Gastrocnemius medialis (tissue), 4 donors: ENCODE results near the gene ZNF682. TPM values are rescaled to one million over a fixed set of nuclear protein-coding genes. Genes with fewer than 3 reads are reported as not detected.
"Not testable (repeated sequence)": the region's sequence is repeated elsewhere in the genome, so short reads cannot be mapped to it uniquely, and the experiment has no call there.

ENCODE experiments used
- ATAC-seq, 2 donors: fragments of 150-250 bp; one replicate each; pipeline ENCODE4 v1.9.1; 2016
- DNase-seq, 2 donors: peaks; one replicate each; pipeline ENCODE4 v3.0.0-alpha.2; 2019
- H3K27ac ChIP-seq, 4 donors: fragments of 200-600 bp; sonication (generic); 1 replicate in 1 of 4; 2 replicates in 3 of 4; pipeline ENCODE4 v1.5.1; 2016 to 2018; ENCODE audit warnings: mild to moderate bottlenecking in 2 of 4, moderate library complexity in 1 of 4
- H3K27me3 ChIP-seq, 3 donors: fragments of 200-600 bp; sonication (generic) in 2 of 3; 1 replicate in 1 of 3; 2 replicates in 2 of 3; pipeline versions ENCODE4 v1.5.1 to v1.6.0; 2016 to 2019; ENCODE audit warnings: mild to moderate bottlenecking in 1 of 3, moderate library complexity in 1 of 3
- H3K36me3 ChIP-seq, 2 donors: fragments of 200-600 bp; sonication (generic) in 1 of 2; one replicate each; pipeline ENCODE4 v1.5.1; 2017 to 2018
- H3K4me1 ChIP-seq, 2 donors: fragments of 200-600 bp; sonication (generic) in 1 of 2; one replicate each; pipeline ENCODE4 v1.5.1; 2016 to 2017; ENCODE audit warnings: mild to moderate bottlenecking in 2 of 2
- H3K4me3 ChIP-seq, 4 donors: fragments of 200-600 bp; sonication (generic) in 3 of 4; 1 replicate in 1 of 4; 2 replicates in 3 of 4; pipeline ENCODE4 v1.5.1; 2016 to 2019; ENCODE audit warnings: mild to moderate bottlenecking in 2 of 4
- H3K9me3 ChIP-seq, 3 donors: fragments of 200-600 bp; sonication (generic) in 2 of 3; 1 replicate in 1 of 3; 2 replicates in 2 of 3; pipeline ENCODE4 v1.5.1; 2016 to 2019
- POLR2A ChIP-seq, 2 donors: fragments of 450-650 bp; IDR thresholded peaks; one replicate each; pipeline ENCODE4 v1.6.1; 2017; ENCODE audit warnings: antibody characterized with exemption in 2 of 2, mild to moderate bottlenecking in 2 of 2, moderate library complexity in 2 of 2
- in situ Hi-C, 4 donors: fragments of 200-750 bp; cut with MboI; loops; one replicate each; pipeline versions ENCODE4 v1.15.0 to v1.8.0; 2017; ENCODE audit warnings: low sequenced_read_pairs in 4 of 4
- intact Hi-C: fragments of 100-400 bp; cut with DNase I; formaldehyde crosslinking; loops from one replicate; pipeline ENCODE4 v1.15.1; 2023; ENCODE audit warnings: low total_unique reads
- total RNA-seq, 4 donors: library from RNA; depleted of rRNA; stranded (reverse); fragments of >200 nt; gene quantifications; one replicate each; pipeline versions ENCODE4 v1.1.0 to v1.2.3, GENCODE V29; 2016
- TF ChIP-seq, protein P1 (sequence below), 5 experiments: fragments of 450-650 bp in 3 of 5; fragments of 200-600 bp in 2 of 5; sonication (generic) in 2 of 5; IDR thresholded peaks in 4 of 5; conservative IDR thresholded peaks in 1 of 5; 1 replicate in 4 of 5; 2 replicates in 1 of 5; pipeline ENCODE4 v1.5.1; 2016 to 2019; ENCODE audit warnings: antibody characterized with exemption in 5 of 5, mild to moderate bottlenecking in 3 of 5, moderate library complexity in 3 of 5

ZNF682 gene
- 1 to 10 TPM in 1 of 4 donors, under 1 TPM in 1, not detected in 2; 0.44 to 6.3 TPM for total RNA-seq

DNA sequence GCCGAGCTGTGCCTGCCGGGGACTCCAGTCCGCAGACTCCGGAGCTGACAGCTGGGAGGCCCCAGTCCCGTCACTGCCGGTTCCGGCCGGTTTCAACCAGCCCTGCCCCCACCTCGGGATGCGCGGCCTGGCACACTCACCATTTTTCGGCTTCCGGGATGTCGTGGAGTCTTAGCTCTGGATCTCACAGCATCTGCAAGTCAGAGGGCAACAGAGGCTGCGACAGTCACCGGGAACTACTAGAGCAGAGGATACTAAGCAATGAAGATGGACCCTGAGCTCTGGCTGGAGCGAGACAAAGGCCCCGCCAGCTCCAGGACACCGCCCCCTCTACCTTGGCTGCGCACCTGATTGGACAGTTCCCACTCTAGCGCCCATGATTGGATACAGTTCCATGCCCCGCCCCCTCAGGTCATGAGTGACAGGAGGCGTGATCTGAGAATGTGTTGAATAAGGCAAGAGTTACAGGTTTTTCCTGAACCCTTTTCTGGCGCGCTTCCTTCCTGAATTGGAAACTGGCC lies at the start of gene ZNF682:
Gene ZNF682, minus strand, starts transcription at position 303 of the 521 bp plus-strand sequence. Its CDS starts 160 bp downstream, at position 143.
- TF ChIP-seq, protein P1, sequence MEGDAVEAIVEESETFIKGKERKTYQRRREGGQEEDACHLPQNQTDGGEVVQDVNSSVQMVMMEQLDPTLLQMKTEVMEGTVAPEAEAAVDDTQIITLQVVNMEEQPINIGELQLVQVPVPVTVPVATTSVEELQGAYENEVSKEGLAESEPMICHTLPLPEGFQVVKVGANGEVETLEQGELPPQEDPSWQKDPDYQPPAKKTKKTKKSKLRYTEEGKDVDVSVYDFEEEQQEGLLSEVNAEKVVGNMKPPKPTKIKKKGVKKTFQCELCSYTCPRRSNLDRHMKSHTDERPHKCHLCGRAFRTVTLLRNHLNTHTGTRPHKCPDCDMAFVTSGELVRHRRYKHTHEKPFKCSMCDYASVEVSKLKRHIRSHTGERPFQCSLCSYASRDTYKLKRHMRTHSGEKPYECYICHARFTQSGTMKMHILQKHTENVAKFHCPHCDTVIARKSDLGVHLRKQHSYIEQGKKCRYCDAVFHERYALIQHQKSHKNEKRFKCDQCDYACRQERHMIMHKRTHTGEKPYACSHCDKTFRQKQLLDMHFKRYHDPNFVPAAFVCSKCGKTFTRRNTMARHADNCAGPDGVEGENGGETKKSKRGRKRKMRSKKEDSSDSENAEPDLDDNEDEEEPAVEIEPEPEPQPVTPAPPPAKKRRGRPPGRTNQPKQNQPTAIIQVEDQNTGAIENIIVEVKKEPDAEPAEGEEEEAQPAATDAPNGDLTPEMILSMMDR (IDR thresholded peaks at IDR 0.05 in 4 of 5, conservative IDR thresholded peaks at IDR 0.05 in 1 of 5) = no peak
- TF ChIP-seq POLR2A (IDR thresholded peaks at IDR 0.05) = peak in 1 of 2 donors; percentile 11
- Histone ChIP-seq H3K4me1 (peaks cover 9% of the 10 kb centered on the region in 2 donors), H3K4me3 (peak within 1 kb of the TSS; percentile 63 to 73 (median 69)), H3K27me3 (no peaks in the 10 kb centered on the region), H3K9me3 (no peaks in the 10 kb centered on the region), H3K27ac (peak within 1 kb of the TSS; percentile 40 to 82 (median 60)), H3K36me3 (no peaks in the 10 kb centered on the region)
- peak; percentile 99 for ATAC-seq
- in situ Hi-C loops (no loop called here), intact Hi-C loops (loop anchor here (2.0 kb wide), 1 partner anchor 262 kb away; no protein-coding TSS in a partner anchor)
- peak; percentile 82 to 84 for DNase-seq

DNA sequence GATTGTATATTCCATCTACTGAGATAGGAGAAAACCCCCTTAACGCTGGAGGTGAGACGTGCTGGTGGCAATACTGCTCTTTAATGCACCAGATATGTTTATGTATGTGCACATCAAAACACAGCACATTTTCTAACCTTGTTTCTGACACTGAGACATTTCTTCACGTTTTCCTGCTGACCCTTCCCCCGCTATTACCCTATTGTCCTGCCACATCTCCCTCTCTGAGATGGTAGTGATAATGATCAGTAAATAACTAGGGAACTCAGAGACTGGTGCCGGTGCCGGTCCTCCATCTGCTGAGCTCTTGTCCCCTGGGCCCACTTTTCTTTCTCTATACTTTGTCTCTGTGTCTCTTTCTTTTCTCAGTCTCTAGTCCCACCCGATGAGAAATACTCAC lies 43.6 kb upstream of the ZNF682 start:
- H3K9me3 ChIP-seq, in situ Hi-C loops: not testable (repeated sequence)

DNA sequence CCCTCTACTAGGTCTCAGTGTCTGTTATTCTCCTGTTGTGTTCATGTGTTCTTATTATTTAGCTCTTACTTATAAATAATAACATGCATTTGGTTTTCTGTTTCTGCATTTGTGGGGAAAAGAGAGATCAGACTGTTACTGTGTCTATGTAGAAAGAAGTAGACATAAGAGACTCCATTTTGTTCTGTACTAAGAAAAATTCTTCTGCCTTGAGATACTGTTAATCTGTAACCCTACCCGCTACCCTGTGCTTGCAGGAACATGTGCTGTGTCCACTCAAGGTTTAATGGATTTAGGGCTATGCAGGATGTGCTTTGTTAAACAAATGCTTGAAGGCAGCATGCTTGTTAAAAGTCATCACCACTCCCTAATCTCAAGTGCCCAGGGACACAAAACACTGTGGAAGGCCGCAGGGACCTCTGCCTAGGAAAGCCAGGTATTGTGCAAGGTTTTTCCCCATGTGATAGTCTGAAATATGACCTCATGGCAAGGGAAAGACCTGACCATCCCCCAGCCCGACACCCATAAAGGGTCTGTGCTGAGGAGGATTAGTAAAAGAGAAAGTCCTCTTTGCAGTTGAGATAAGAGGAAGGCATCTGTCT lies 43.0 kb upstream of the ZNF682 start:
- ATAC-seq, in situ Hi-C loops, H3K27ac ChIP-seq, H3K4me3 ChIP-seq, DNase-seq, intact Hi-C loops, H3K9me3 ChIP-seq, H3K27me3 ChIP-seq, H3K4me1 ChIP-seq, H3K36me3 ChIP-seq: not testable (repeated sequence)

More for the DNA sequence above, 43.6 kb upstream of the ZNF682 start:
- DNase-seq, H3K36me3 ChIP-seq, intact Hi-C loops, H3K4me3 ChIP-seq, H3K27ac ChIP-seq, H3K27me3 ChIP-seq, ATAC-seq, H3K4me1 ChIP-seq: not testable (repeated sequence)

DNA sequence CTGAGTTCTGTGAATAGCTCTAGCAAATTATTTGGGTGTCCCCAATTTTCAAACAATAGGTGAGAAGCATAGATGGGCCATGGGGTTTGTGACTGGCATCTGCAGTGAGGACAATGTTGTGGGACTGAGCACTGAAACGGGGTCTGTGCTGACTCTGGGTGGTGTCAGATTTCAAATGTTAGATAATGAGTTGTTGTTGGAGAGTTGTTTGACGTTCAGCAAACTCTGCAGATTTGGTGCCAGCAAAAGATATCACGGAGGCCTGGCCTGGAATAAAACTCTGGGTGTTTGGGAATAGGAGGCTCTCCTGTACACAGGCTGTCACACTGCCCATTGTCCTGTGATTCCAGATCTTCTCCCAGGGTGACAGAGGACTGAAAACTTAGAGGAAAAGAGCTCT lies 41.4 kb upstream of the ZNF682 start:
- intact Hi-C loops (no loop called here), in situ Hi-C loops (no loop called here)
- Histone ChIP-seq H3K4me3 (no peak overlapping the region), H3K36me3 (no peaks in the 10 kb centered on the region), H3K9me3 (no peaks in the 10 kb centered on the region), H3K4me1 (peaks cover 0 to 4% of the 10 kb centered on the region in 2 donors), H3K27me3 (peaks cover 0 to 2% (median 0%) of the 10 kb centered on the region in 3 donors), H3K27ac (no peak overlapping the region)
- TF ChIP-seq, protein P1 (IDR thresholded peaks at IDR 0.05 in 4 of 5, conservative IDR thresholded peaks at IDR 0.05 in 1 of 5) = no peak
- no peak for TF ChIP-seq POLR2A (IDR thresholded peaks at IDR 0.05)
- no peak for DNase-seq
- no peak for ATAC-seq

DNA sequence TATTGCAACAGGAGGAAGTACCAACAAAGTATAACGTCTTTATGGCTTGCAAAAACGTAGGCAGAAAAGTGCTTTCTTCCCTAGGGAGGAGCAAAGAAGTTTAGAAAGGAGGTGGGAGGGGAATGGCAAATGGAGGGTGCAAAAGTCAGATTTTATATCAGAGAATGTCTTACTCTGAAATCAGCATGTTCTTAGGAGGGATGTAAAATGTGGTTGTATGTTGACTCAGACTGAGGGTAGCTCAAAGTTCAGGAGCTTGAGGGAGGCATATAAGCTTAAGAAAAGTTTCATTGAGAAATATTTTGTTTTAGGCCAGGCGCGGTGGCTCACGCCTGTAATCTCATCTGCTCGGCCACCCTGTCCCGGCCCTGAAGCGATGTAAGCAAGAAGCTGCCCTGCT lies 40.2 kb upstream of the ZNF682 start:
- Histone ChIP-seq H3K27ac (no peak overlapping the region), H3K36me3 (no peaks in the 10 kb centered on the region), H3K4me3 (no peak overlapping the region), H3K9me3 (no peaks in the 10 kb centered on the region), H3K27me3 (peaks cover 0 to 2% (median 0%) of the 10 kb centered on the region in 3 donors), H3K4me1 (peaks cover 0 to 4% of the 10 kb centered on the region in 2 donors)
- in situ Hi-C loops (no loop called here), intact Hi-C loops (no loop called here)
- no peak for ATAC-seq
- TF ChIP-seq, protein P1 (IDR thresholded peaks at IDR 0.05 in 4 of 5, conservative IDR thresholded peaks at IDR 0.05 in 1 of 5) = no peak
- TF ChIP-seq POLR2A (IDR thresholded peaks at IDR 0.05) = no peak
- no peak for DNase-seq
